ENCODE data around the gene UCP3.

UCP3 gene

GRCh38 chr11:74008373-74009229 is at the start of gene UCP3:
Gene UCP3 (minus strand): TSS chr11:74009085. CDS start chr11:74007042, 2,043 bp downstream.
- DNase-seq (ENCODE audit: low spot score) = no peak

DNA sequence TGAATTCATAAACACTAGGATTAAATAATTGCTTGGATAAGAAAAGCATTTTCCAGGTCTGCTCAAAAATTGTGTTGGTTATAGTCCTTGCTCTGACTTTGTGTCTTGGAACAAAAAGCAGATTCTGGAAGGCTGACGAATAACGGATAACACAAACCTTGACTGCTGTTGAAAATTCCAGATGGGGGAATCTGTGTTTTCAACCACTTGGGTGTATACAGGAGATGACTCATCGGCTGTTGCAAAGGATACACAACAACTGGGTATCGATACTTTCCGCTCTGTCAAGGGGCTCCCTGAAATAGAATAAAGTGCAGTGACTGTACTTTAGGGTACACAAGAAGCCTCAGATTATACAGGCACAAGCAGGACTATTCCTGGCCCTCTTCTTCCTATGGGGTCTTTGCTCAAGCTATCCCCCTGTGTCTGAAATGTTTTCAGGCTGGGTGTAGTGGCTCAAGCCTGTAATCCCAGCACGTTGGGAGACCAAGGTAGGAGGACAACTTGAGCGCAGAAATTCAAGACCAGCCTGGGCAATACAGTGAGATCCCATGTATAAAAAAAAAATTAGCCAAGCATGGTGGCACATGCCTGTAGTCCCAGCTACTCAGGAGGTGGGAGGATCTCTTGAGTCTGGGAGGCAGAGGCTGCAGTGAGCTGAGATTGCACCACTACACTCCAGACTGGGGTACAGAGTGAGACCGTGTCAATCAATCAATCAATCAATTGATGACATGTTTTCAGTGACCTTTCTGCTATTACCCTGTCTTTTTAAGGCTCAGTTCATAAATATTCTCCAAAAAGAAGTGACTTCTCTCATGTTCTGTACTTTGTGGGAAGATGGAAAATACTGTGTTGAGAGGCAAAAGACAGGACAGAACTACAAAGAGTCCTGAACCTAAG is 48.6 kb upstream of the UCP3 start:
- DNase-seq (ENCODE audit: low spot score) = no peak

- DNase-seq (ENCODE audit: low spot score) = no peak
Observed at GRCh38 chr11:74055938-74056337, 47.1 kb upstream of the UCP3 start.

DNA sequence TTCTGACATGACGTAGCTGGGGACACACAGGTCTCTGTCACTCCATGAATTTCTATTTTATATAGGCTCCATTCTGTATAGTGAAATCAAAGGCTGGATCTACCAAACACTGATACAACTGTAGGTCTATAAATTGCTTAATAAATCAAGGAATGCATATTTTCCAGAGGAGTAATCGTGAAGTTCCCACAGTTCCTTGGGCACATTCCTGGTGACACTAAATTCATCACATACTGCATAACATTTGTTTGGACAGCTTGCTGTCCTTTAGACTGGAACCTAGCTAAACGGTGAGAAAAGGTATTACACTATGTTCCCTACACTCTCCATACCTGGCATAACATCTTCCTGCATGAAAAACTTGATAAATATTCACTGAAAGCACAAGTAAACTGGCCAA is 41.6 kb upstream of the UCP3 start:
- no peak for DNase-seq (ENCODE audit: low spot score)

DNA sequence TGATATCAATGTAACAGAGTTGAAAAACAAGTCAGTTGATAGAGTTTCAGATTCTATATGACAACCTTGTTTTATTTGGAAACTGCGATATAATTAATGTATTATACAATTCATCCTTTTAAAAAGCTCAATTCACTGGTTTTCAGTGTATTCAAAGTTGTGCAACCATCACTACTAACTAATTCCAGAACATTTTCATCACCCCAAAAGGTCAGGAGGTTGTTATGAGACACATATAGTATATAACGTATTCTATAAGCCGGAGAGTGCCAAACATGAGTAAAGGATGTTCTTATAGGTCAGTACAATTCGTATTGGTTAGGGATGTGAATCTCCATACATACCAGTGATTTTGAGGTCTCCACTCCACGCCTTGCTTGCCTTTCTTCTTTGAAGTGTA is 40.1 kb upstream of the UCP3 start:
- DNase-seq (ENCODE audit: low spot score) = no peak

DNA sequence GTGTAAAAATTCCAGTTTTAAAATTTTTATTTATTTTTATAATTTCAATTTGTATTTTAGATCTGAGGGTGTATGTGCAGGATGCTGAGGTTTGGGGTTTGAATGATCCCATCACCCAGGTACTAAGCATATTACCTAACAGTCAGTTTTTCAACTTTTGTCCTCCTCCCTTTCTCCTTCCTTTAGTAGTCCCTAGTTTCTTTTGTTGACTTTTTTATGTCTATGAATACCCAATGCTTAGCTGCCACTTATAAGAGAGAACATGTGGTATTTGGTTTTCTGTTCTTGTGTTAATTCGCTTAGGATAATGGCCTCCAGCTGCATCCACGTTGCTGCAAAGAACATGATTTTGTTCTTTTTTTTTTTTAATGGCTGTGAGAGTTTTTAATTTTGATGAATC is 35.7 kb upstream of the UCP3 start:
- no peak for DNase-seq (ENCODE audit: low spot score)

- no peak for DNase-seq (ENCODE audit: low spot score)
Observed at GRCh38 chr11:74043450-74043849, 34.6 kb upstream of the UCP3 start.

DNA sequence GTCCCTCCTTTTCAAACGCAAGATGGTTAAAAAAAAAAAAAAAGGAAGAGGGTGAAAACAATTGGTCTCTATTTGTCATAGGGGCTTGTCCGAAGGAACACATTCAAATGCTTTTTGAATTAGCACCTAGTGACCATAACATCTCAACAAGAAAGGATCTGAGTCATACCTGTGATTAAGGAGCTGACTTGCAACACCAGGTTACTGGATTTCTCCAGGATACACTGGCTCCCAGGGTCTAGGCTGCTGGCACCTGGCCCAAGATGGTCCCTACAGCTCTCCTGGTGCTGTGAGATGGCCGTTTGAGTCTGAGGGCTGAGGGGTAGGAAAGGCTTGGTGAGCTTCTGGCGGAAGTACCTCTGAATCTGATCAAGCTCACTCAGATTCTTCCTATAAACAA is 28.4 kb upstream of the UCP3 start:
- DNase-seq (ENCODE audit: low spot score) = no peak

- DNase-seq (ENCODE audit: low spot score) = no peak
Observed at GRCh38 chr11:74035264-74035663, 26.4 kb upstream of the UCP3 start.

GRCh38 chr11:74033046-74033445 is 24.2 kb upstream of the UCP3 start:
- DNase-seq (ENCODE audit: low spot score) = no peak

DNA sequence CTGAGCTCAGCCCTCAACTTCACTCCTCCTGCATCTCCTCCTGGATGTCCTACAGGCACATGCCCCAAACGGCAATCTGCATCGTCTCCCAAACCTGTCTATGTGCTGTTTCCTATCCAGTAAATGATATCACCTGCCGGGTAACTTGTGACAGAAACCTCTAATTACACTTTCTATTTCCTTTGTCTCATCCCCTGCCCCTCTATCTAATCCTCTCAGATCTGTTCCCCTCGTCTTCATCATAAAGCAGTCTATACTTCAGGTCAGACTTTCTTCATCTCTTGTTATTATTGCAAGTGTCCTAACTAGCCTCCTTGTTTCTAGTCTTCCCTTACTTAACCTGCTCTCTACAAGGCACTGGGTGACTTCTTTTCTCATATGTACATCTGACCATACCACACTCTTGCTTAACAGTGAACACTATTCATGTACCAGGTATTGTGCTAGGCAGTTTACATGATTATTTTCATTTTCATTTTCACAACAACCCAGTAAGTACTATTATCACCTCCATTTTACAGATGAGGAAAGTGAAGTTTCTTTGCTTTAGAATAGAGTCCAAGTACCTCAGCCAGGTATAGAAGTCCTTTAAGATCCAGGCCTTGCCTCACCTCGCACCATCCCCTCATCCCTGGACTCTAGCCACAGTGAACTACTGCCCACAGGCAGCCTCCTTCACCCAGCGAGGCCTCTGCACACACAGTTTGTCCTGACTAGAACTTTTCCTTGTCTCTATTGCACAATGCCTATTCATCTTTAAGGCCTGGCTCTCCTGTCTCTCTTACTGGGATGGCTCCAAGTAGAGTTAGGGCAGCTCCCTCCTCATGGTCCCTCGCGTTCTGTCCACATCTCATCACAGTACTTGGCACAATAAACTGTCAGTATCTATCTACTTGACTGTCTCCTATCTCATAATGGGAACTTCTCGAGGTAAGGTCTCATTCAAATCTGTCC is 22.1 kb upstream of the UCP3 start:
- no peak for DNase-seq (ENCODE audit: low spot score)

DNA sequence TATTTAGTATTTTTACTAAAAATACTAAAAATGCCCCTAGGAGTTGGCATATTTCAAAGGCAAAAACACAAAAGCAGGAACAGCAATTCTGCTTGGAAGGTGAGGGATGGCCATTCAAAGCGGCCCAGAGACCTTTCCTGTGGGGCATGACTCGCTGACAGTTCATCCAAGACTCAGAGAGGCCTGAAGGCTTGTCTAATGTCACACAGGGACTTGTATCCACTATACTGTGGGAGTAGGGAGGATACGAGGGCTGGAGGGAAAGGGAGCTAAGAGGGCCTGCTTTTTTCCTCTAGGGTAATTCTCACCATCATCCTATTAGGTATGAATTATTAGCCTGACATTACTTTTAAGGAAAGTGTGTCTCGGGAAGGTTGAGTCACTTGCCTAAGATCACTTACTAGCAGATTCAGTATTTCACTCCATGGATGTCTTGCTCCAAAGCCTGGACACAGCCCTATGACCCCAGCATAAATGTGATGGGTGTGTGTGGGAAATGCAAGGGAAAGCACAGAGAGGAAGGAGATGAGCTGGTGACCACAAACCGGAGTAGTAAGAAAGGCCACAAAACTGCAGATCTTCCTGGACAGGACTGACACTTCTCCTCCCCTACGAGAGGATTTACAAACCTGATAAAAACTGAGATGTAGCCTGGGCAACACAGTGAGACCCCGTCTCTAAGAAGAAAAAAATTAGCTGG is 16.7 kb upstream of the UCP3 start:
- DNase-seq (ENCODE audit: low spot score) = no peak

GRCh38 chr11:74024261-74025029 is 15.6 kb upstream of the UCP3 start:
- no peak for DNase-seq (ENCODE audit: low spot score)

GRCh38 chr11:74023276-74023675 is 14.4 kb upstream of the UCP3 start:
- no peak for DNase-seq (ENCODE audit: low spot score)

DNA sequence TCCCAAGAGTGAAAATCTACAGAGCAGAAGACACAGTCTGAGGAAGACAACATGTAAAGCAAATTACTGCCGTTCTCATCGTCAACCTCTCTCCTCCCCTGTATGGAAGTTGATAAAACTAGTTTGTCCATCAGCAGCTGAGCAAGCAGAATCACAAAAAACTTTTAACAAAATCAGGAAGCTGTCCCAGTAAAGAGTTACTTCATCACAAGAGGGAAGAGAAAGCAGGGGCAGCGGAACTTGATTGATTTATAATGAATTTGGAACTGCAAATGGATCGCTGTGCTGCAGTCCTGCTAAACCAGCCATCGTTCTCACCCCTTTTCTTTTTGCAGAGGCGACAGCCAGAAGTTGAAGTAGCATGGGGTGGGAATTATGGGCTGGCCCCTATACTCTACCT is 13.7 kb upstream of the UCP3 start:
- DNase-seq (ENCODE audit: low spot score) = no peak

GRCh38 chr11:74021998-74022397 is 13.1 kb upstream of the UCP3 start:
- no peak for DNase-seq (ENCODE audit: low spot score)

DNA sequence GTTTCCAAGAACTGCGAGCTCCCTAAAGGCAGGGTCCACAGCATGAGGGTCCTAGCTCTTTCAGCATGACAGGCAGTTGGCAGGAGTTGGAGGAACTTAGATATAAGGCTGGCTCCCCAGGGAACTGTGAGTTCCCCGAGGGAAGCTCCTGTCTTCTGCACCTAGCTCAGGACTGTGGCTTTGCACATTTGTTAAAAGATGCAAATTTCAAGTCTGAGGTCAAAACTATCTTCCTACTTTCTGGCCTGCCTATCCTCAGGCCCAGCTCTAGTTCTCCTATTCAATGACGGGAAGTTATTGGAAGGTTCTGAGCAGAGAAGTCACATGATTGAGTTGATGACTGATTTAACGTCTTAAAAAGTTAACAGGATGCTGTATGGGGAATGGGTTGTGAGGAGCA is 11.7 kb upstream of the UCP3 start:
- DNase-seq (ENCODE audit: low spot score) = no peak

DNA sequence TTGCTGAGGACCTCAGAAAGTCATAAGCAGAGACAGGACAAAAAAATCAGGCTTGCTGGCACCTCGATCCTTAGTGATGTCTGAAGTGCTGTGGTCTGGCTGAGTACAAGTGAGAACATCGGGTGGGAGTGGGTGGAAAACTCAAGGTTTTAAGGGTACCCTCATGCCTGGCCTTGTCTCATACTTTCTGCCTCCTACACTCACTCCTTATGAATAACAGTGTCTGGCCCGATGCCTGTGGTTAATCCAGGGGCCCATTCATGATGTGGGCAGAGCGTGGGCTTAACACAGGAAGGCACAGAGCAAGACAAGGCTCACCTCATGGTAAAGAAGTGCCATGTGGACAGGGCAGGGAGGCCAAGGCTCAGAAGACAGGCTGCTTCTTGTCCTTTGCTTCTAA is 11.0 kb upstream of the UCP3 start:
- DNase-seq (ENCODE audit: low spot score) = no peak

GRCh38 chr11:74019104-74019738 is 10.3 kb upstream of the UCP3 start:
- no peak for DNase-seq (ENCODE audit: low spot score)

Data from iPS-NIHi11 (cell line).